Measurements from ENCODE around the gene STAT5A. TPM values are rescaled to one million over a fixed set of nuclear protein-coding genes. Genes with fewer than 3 reads are reported as not detected.
A peak's percentile ranks its signal among the peaks of the same experiment; 100 is the strongest.
"Not testable (repeated sequence)": the region's sequence is repeated elsewhere in the genome, so short reads cannot be mapped to it uniquely, and the experiment has no call there.

The STAT5A gene
- total RNA-seq, 1 donor from 2014 or later: 140 TPM

GRCh38 chr17:42347606-42348005, 59.3 kb downstream of the STAT5A start:
- CTCF ChIA-PET: no interaction called here
- DNase-seq (no peak), ATAC-seq (ENCODE audit: low read depth) (no peak)
- H3K4me3 Mint-ChIP-seq: no peak overlapping the region
- no peak for TF ChIP-seq CTCF (IDR thresholded peaks at IDR 0.05)
- H3K4me1 Mint-ChIP-seq: peaks cover 28% of the 10 kb centered on the region
- H3K9me3 Mint-ChIP-seq: no peaks in the 10 kb centered on the region
- no peaks in the 10 kb centered on the region for H3K27me3 Mint-ChIP-seq
- H3K27ac Mint-ChIP-seq: no peak overlapping the region
- intact Hi-C loops (cut with micrococcal nuclease): no loop called here
- H3K36me3 Mint-ChIP-seq (ENCODE audit: low read depth): peaks cover 58% of the 10 kb centered on the region
- POLR2A ChIA-PET: no interaction called here

GRCh38 chr17:42348104-42348503, 59.8 kb downstream of the STAT5A start:
- TF ChIP-seq CTCF (IDR thresholded peaks at IDR 0.05): no peak
- Mint-ChIP-seq H3K36me3 (ENCODE audit: low read depth) (peaks cover 53% of the 10 kb centered on the region), H3K4me3 (no peak overlapping the region), H3K9me3 (no peaks in the 10 kb centered on the region), H3K27me3 (no peaks in the 10 kb centered on the region), H3K27ac (no peak overlapping the region), H3K4me1 (peaks cover 23% of the 10 kb centered on the region)
- no peak for ATAC-seq (ENCODE audit: low read depth)
- ChIA-PET CTCF (no interaction called here), POLR2A (no interaction called here)
- no peak for DNase-seq
- intact Hi-C loops (cut with micrococcal nuclease): no loop called here

GRCh38 chr17:42354956-42355843, 66.9 kb downstream of the STAT5A start:
- Mint-ChIP-seq H3K36me3 (ENCODE audit: low read depth) (peaks cover 16% of the 10 kb centered on the region), H3K27ac (no peak overlapping the region), H3K4me1 (peaks cover 38% of the 10 kb centered on the region), H3K27me3 (no peaks in the 10 kb centered on the region), H3K4me3 (no peak overlapping the region), H3K9me3 (no peaks in the 10 kb centered on the region)
- DNase-seq (no peak), ATAC-seq (ENCODE audit: low read depth) (no peak)
- CTCF ChIA-PET: no interaction called here
- intact Hi-C loops (cut with micrococcal nuclease): no loop called here
- POLR2A ChIA-PET: interaction anchor here (0.5 kb wide), 1 partner anchor 51 kb away, joined by 9 read pairs; no protein-coding TSS in a partner anchor
- no peak for TF ChIP-seq CTCF (IDR thresholded peaks at IDR 0.05)

- Mint-ChIP-seq H3K27ac (peak overlapping the region; percentile 13), H3K4me3 (no peak overlapping the region), H3K36me3 (ENCODE audit: low read depth) (peaks cover 20% of the 10 kb centered on the region), H3K27me3 (no peaks in the 10 kb centered on the region), H3K9me3 (no peaks in the 10 kb centered on the region), H3K4me1 (peaks cover 60% of the 10 kb centered on the region)
- DNase-seq (no peak), ATAC-seq (ENCODE audit: low read depth) (no peak)
- POLR2A ChIA-PET: interaction anchor here (0.6 to 0.7 kb wide), 2 partner anchors 13 to 958 kb away, joined by 4 to 7 read pairs; no protein-coding TSS in a partner anchor
- intact Hi-C loops (cut with micrococcal nuclease): no loop called here
- CTCF ChIA-PET: interaction anchor here (1.6 kb wide), 1 partner anchor 48 kb away, joined by 5 read pairs; no protein-coding TSS in a partner anchor
- TF ChIP-seq CTCF (IDR thresholded peaks at IDR 0.05): no peak
Observed at GRCh38 chr17:42358434-42358833, 70.1 kb downstream of the STAT5A start.

GRCh38 chr17:42359133-42359532, 70.8 kb downstream of the STAT5A start:
- DNase-seq (no peak), ATAC-seq (ENCODE audit: low read depth) (no peak)
- ChIA-PET CTCF (interaction anchor here (1.6 kb wide), 1 partner anchor 47 kb away, joined by 5 read pairs; no protein-coding TSS in a partner anchor), POLR2A (interaction anchor here (0.6 to 1.5 kb wide), 2 partner anchors 27 to 273 kb away, joined by 3 to 7 read pairs; no protein-coding TSS in a partner anchor)
- intact Hi-C loops (cut with micrococcal nuclease): no loop called here
- H3K9me3 Mint-ChIP-seq: no peaks in the 10 kb centered on the region
- no peaks in the 10 kb centered on the region for H3K27me3 Mint-ChIP-seq
- peaks cover 63% of the 10 kb centered on the region for H3K4me1 Mint-ChIP-seq
- no peak overlapping the region for H3K4me3 Mint-ChIP-seq
- TF ChIP-seq CTCF (IDR thresholded peaks at IDR 0.05): no peak
- no peak overlapping the region for H3K27ac Mint-ChIP-seq
- H3K36me3 Mint-ChIP-seq (ENCODE audit: low read depth): peaks cover 25% of the 10 kb centered on the region

GRCh38 chr17:42360388-42360787, 72.1 kb downstream of the STAT5A start:
- CTCF ChIA-PET: interaction anchor here (1.3 kb wide), 1 partner anchor 42 kb away, joined by 3 read pairs; no protein-coding TSS in a partner anchor
- not testable (repeated sequence) for H3K4me3 Mint-ChIP-seq
- POLR2A ChIA-PET: interaction anchor here (0.7 kb wide), 1 partner anchor 155 kb away, joined by 5 read pairs; no protein-coding TSS in a partner anchor

More at GRCh38 chr17:42360388-42360787, 72.1 kb downstream of the STAT5A start:
- Mint-ChIP-seq H3K4me1 (peaks cover 67% of the 10 kb centered on the region), H3K36me3 (ENCODE audit: low read depth) (peaks cover 37% of the 10 kb centered on the region)
- not testable (repeated sequence) for ATAC-seq (ENCODE audit: low read depth); H3K27ac Mint-ChIP-seq; H3K9me3 Mint-ChIP-seq; H3K27me3 Mint-ChIP-seq; DNase-seq
- intact Hi-C loops (cut with micrococcal nuclease): loop anchor here (5.0 kb wide), 1 partner anchor 42 kb away; no protein-coding TSS in a partner anchor

Data from activated B cell treated with CpG ODN at 0.5 μM for 24 hours (primary cell).